Measurements from ENCODE around the gene DNAAF2. TPM values are rescaled to one million over a fixed set of nuclear protein-coding genes. Genes with fewer than 3 reads are reported as not detected.

The DNAAF2 gene
- polyA plus RNA-seq, 1 of the 3 experiments (the other 2 are of a cell fraction) = 8.9 TPM

GRCh38 chr14:49673586-49673985 lies 38.5 kb upstream of the DNAAF2 start:
- H3K9me2 ChIP-seq = no peaks in the 10 kb centered on the region
- no peak overlapping the region for H3K9ac ChIP-seq
- no peak overlapping the region for H2AFZ ChIP-seq (ENCODE audit: low read depth)
- no peaks in the 10 kb centered on the region for H3K4me1 ChIP-seq (ENCODE audit: control insufficient read depth in 1 of 2, insufficient read depth in 2 of 2, low read depth in 1 of 2, low read length in 1 of 2)
- H3K9me3 ChIP-seq = no peaks in the 10 kb centered on the region
- H3K36me3 ChIP-seq (replicated peaks in 1 of 2; ENCODE audit: control insufficient read depth in 1 of 2, insufficient read depth in 2 of 2, low read length in 1 of 2) = peaks cover 2 to 6% of the 10 kb centered on the region in 2 experiments
- 97% methylated on average over 2 of the region's 2 CpGs for WGBS (ENCODE audit: low lambda C conversion rate)
- H3K79me2 ChIP-seq (ENCODE audit: insufficient read depth) = no peaks in the 10 kb centered on the region
- no peaks in the 10 kb centered on the region for H3K27me3 ChIP-seq (ENCODE audit: insufficient read depth)
- DNase-seq = no peak
- no peak overlapping the region for H3K27ac ChIP-seq (ENCODE audit: low read depth in 2 of 2, low read length in 1 of 2)
- no peak overlapping the region for H3K4me3 ChIP-seq (ENCODE audit: low read depth in 2 of 2, low read length in 1 of 2)
- POLR2A ChIA-PET = no interaction called here
- peaks cover 2% of the 10 kb centered on the region for H3F3A ChIP-seq (replicated peaks; ENCODE audit: insufficient read depth)
- TF ChIP-seq CTCF (IDR thresholded peaks at IDR 0.05) (no peak), NRF1 (IDR thresholded peaks at IDR 0.05; ENCODE audit: low read depth, low read length) (no peak), FOXM1 (IDR thresholded peaks at IDR 0.05; ENCODE audit: low read depth) (no peak), GABPA (IDR thresholded peaks at IDR 0.05; ENCODE audit: low read depth) (no peak), USF2 (IDR thresholded peaks at IDR 0.05; ENCODE audit: borderline replicate concordance, low read depth, low read length) (no peak), MEF2A (IDR thresholded peaks at IDR 0.05; ENCODE audit: borderline replicate concordance, low read depth) (no peak), SMC3 (IDR thresholded peaks at IDR 0.05; ENCODE audit: low read depth, low read length) (no peak), YY1 (IDR thresholded peaks at IDR 0.05; ENCODE audit: low read depth) (no peak), FOXJ3 (CRISPR knock-in tag; IDR thresholded peaks at IDR 0.05) (no peak), IRF3 (IDR thresholded peaks at IDR 0.05; ENCODE audit: low read depth, low read length) (no peak), RXRA (IDR thresholded peaks at IDR 0.05; ENCODE audit: borderline replicate concordance, low read depth) (no peak)
- H3K4me2 ChIP-seq = no peak overlapping the region
- CTCF ChIA-PET = interaction anchor here (1.3 kb wide), 1 partner anchor 13 kb away, joined by 3 read pairs; no protein-coding TSS in a partner anchor
- no peaks in the 10 kb centered on the region for H4K20me1 ChIP-seq (ENCODE audit: insufficient read depth)

- Histone ChIP-seq H3F3A (replicated peaks; ENCODE audit: insufficient read depth) (peaks cover 3% of the 10 kb centered on the region), H4K20me1 (ENCODE audit: insufficient read depth) (no peaks in the 10 kb centered on the region), H3K27me3 (ENCODE audit: insufficient read depth) (no peaks in the 10 kb centered on the region), H3K9me3 (no peaks in the 10 kb centered on the region), H3K4me3 (ENCODE audit: low read depth in 2 of 2, low read length in 1 of 2) (no peak overlapping the region), H3K36me3 (replicated peaks in 1 of 2; ENCODE audit: control insufficient read depth in 1 of 2, insufficient read depth in 2 of 2, low read length in 1 of 2) (peaks cover 0 to 2% of the 10 kb centered on the region in 2 experiments), H3K4me1 (ENCODE audit: control insufficient read depth in 1 of 2, insufficient read depth in 2 of 2, low read depth in 1 of 2, low read length in 1 of 2) (no peaks in the 10 kb centered on the region), H3K9ac (no peak overlapping the region), H3K4me2 (no peak overlapping the region), H3K79me2 (ENCODE audit: insufficient read depth) (no peaks in the 10 kb centered on the region), H3K27ac (ENCODE audit: low read depth in 2 of 2, low read length in 1 of 2) (no peak overlapping the region), H3K9me2 (no peaks in the 10 kb centered on the region), H2AFZ (ENCODE audit: low read depth) (no peak overlapping the region)
- no peak for DNase-seq
- CTCF ChIA-PET = interaction anchor here (0.7 to 1.1 kb wide), 2 partner anchors 15 to 191 kb away, joined by 3 read pairs; no protein-coding TSS in a partner anchor
- POLR2A ChIA-PET = no interaction called here
- no peak for TF ChIP-seq FOSL2 (IDR thresholded peaks at IDR 0.05; ENCODE audit: borderline replicate concordance, low read depth)
- no peak for TF ChIP-seq RFX5 (IDR thresholded peaks at IDR 0.05; ENCODE audit: low read length)
- no peak for TF ChIP-seq ELF1 (IDR thresholded peaks at IDR 0.05)
- TF ChIP-seq JUND (IDR thresholded peaks at IDR 0.05) = no peak
- TF ChIP-seq REST (IDR thresholded peaks at IDR 0.05; ENCODE audit: low read depth, low read length) = no peak
- no peak for TF ChIP-seq EZH2phosphoT487 (IDR thresholded peaks at IDR 0.05; ENCODE audit: borderline replicate concordance, low read depth)
- TF ChIP-seq SMC3 (IDR thresholded peaks at IDR 0.05; ENCODE audit: low read depth, low read length) = no peak
- TF ChIP-seq ZBTB33 (IDR thresholded peaks at IDR 0.05; ENCODE audit: borderline replicate concordance, low read depth) = no peak
- TF ChIP-seq CHD2 (IDR thresholded peaks at IDR 0.05; ENCODE audit: low read length, partially characterized antibody) = no peak
Measured at GRCh38 chr14:49670475-49670874, 35.4 kb upstream of the DNAAF2 start.
